ENCODE measurements around the gene PTPRN2. TPM values are rescaled to one million over a fixed set of nuclear protein-coding genes. Genes with fewer than 3 reads are reported as not detected.
"Not testable (repeated sequence)": the region's sequence is repeated elsewhere in the genome, so short reads cannot be mapped to it uniquely, and the experiment has no call there.

Gene PTPRN2
- total and polyA plus RNA-seq, 8 donors, result 4.9 to 136 (median 46.8) TPM

- Histone ChIP-seq H3K4me3 (no peak overlapping the region), H3K27me3 (peaks cover 0 to 50% (median 2%) of the 10 kb centered on the region in 3 donors), H3K9me3 (no peaks in the 10 kb centered on the region), H3K36me3 (no peaks in the 10 kb centered on the region), H3K27ac (no peak overlapping the region), H3K4me1 (no peaks in the 10 kb centered on the region)
- intact Hi-C loops (cut with DNase I; ENCODE audit: low total_unique reads), result no loop called here
- WGBS, 5 donors, result 75 to 86% (median 83%) methylated on average over 9 of the region's 9 CpGs
- DNase-seq, result no peak
- TF ChIP-seq POLR2A (IDR thresholded peaks at IDR 0.05) (no peak), EP300 (IDR thresholded peaks at IDR 0.05) (no peak), POLR2AphosphoS5 (IDR thresholded peaks at IDR 0.05) (no peak), CTCF (IDR thresholded peaks at IDR 0.05) (no peak)
Measured at GRCh38 chr7:157704365-157704764, 883.3 kb downstream of the PTPRN2 start.

GRCh38 chr7:157703534-157704195, 884.0 kb downstream of the PTPRN2 start:
- Histone ChIP-seq H3K4me1 (no peaks in the 10 kb centered on the region), H3K27me3 (peaks cover 0 to 51% (median 3%) of the 10 kb centered on the region in 3 donors), H3K9me3 (no peaks in the 10 kb centered on the region), H3K4me3 (no peak overlapping the region), H3K36me3 (no peaks in the 10 kb centered on the region), H3K27ac (no peak overlapping the region)
- DNase-seq, result peak in 1 of 2 donors; percentile 20
- intact Hi-C loops (cut with DNase I; ENCODE audit: low total_unique reads), result no loop called here
- TF ChIP-seq POLR2AphosphoS5 (IDR thresholded peaks at IDR 0.05) (no peak), EP300 (IDR thresholded peaks at IDR 0.05) (no peak), POLR2A (IDR thresholded peaks at IDR 0.05) (no peak), CTCF (IDR thresholded peaks at IDR 0.05) (no peak)
- WGBS, 5 donors, result 80 to 88% (median 84%) methylated on average over 21 of the region's 21 CpGs

- DNase-seq, result no peak
- TF ChIP-seq POLR2A (IDR thresholded peaks at IDR 0.05), result no peak
- no peak for TF ChIP-seq CTCF (IDR thresholded peaks at IDR 0.05)
- no peak for TF ChIP-seq EP300 (IDR thresholded peaks at IDR 0.05)
- no peak overlapping the region for H3K4me3 ChIP-seq
- 81 to 90% (median 86%) methylated on average over 8 to 14 of the region's 14 CpGs for WGBS, 5 donors
- H3K27ac ChIP-seq, result no peak overlapping the region
- intact Hi-C loops (cut with DNase I; ENCODE audit: low total_unique reads), result no loop called here
- no peaks in the 10 kb centered on the region for H3K36me3 ChIP-seq
- H3K9me3 ChIP-seq, result no peaks in the 10 kb centered on the region
- peaks cover 0 to 51% (median 3%) of the 10 kb centered on the region in 3 donors for H3K27me3 ChIP-seq
- H3K4me1 ChIP-seq, result no peaks in the 10 kb centered on the region
Measured at GRCh38 chr7:157703131-157703530, 884.5 kb downstream of the PTPRN2 start.

GRCh38 chr7:157702311-157703023, 885.2 kb downstream of the PTPRN2 start:
- no peaks in the 10 kb centered on the region for H3K36me3 ChIP-seq
- WGBS, 5 donors, result 82 to 89% (median 84%) methylated on average over 21 of the region's 21 CpGs
- no peak for TF ChIP-seq CTCF (IDR thresholded peaks at IDR 0.05)
- TF ChIP-seq POLR2A (IDR thresholded peaks at IDR 0.05), result no peak
- no peak for TF ChIP-seq POLR2AphosphoS5 (IDR thresholded peaks at IDR 0.05)
- TF ChIP-seq EP300 (IDR thresholded peaks at IDR 0.05), result no peak
- H3K27ac ChIP-seq, result no peak overlapping the region
- no peaks in the 10 kb centered on the region for H3K9me3 ChIP-seq
- no peaks in the 10 kb centered on the region for H3K4me1 ChIP-seq
- H3K4me3 ChIP-seq, result no peak overlapping the region
- intact Hi-C loops (cut with DNase I; ENCODE audit: low total_unique reads), result no loop called here
- peak in 1 of 2 donors; percentile 22 for DNase-seq
- peaks cover 0 to 51% (median 3%) of the 10 kb centered on the region in 3 donors for H3K27me3 ChIP-seq

GRCh38 chr7:157701395-157702180, 886.0 kb downstream of the PTPRN2 start:
- H3K27ac ChIP-seq; H3K36me3 ChIP-seq; H3K9me3 ChIP-seq; DNase-seq; H3K4me1 ChIP-seq; intact Hi-C loops (cut with DNase I; ENCODE audit: low total_unique reads); H3K4me3 ChIP-seq: not testable (repeated sequence)
- WGBS, 5 donors, result 77 to 89% (median 86%) methylated on average over 34 of the region's 34 CpGs
- H3K27me3 ChIP-seq, result peaks cover 0 to 54% (median 3%) of the 10 kb centered on the region in 3 donors
